Hair follicle dermal papilla cell (primary cell): ENCODE measurements around the gene FPGS. TPM values are rescaled to one million over a fixed set of nuclear protein-coding genes. Genes with fewer than 3 reads are reported as not detected.

Experiments used
- small RNA-seq: library from RNA; depleted of rRNA; stranded (forward); fragments of <200 nt; gene quantifications from one replicate; pipeline ENCODE3, GENCODE V24; 2012
- total RNA-seq: library from RNA; depleted of rRNA; stranded (reverse); fragments of >200 nt; gene quantifications from 2 replicates; pipeline ENCODE4 v1.2.3, GENCODE V29; 2012

Gene FPGS
- 79.1 and 93.1 TPM in 2 replicates for total RNA-seq

DNA sequence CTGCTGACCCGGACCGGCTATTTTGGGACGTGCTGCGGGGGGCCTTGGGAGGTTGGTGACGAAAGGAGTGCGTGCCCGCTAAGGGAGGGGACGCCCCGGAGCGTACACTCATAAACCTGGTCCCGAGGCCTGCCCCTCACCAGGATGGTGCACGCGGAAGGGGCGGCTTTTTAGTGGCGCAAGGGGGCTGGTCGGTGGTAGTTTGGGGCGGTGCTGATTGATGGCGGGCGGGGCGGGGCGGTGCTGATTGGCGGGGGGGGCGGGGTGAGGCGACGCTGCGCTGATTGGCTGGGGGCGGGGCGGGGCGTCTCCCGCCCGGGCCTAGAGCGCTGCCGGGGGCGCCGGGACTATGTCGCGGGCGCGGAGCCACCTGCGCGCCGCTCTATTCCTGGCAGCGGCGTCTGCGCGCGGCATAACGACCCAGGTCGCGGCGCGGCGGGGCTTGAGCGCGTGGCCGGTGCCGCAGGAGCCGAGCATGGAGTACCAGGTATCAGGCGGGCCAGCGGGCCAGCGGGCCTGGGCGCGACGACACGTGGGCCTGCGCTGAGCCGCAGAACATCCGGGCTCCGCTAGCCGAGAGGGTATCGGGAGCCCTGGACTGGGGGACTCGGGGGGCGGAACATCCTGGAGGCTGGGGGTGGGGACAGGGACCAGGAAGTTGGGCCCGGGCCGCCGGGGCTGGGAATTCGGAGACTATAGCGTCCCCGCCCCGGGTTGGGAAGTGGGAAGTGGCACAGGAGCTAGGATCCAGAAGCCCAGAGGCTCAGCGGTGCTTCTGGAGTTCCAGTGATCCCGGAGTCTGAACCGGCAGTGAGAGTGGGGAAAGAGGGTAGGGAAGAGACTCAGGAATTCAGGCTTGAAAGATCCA, at the start of gene FPGS:
Gene FPGS (plus strand): TSS at position 307 of the 868 bp plus-strand sequence. CDS start 43 bp downstream, at position 350.

DNA sequence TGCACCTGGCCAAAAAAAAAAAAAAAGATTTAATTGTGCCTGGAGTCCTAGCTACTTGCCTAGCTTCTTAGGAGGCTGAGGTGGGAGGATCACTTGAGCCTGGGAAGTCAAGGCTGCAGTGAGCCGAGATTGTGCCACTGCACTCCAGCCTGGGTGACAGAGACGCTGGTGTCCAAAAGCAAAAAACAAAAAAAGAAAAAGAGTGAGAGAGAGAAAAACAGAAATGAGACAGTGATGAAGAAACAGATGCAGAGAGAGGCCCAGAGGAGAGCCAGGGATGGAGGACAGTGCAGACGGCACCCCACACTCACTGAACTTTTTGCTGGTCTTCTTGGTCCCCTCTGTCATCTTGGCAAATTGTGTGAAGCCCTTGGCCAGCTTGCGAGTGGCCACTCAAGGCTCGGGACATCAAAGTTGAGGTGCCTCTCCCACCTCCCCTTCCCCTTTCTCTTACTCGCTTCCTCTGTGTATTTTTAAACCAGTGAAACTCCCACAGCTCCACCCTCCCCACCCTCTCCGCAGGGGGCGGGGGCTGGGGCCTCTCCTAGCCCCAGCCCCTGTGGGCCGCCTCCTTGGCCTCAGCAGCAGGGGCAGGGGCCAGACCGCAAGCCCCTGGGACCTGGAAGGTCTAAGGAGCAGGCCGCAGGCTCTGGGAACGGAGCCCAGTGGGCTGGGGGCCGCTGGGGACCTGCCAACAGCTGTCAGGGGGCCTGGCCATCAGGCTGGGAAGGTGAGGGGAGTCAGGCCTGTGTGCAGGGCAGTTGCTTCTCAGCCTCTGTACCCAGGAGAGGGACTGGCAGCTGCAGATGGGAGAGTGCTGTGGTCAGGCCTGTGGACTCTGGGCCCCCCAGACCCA, 24.2 kb upstream of the FPGS start, which contains the start of gene SH2D3C:
Gene SH2D3C (minus strand): TSS at position 387 of the 856 bp plus-strand sequence. CDS start 39 bp downstream, at position 348.

DNA sequence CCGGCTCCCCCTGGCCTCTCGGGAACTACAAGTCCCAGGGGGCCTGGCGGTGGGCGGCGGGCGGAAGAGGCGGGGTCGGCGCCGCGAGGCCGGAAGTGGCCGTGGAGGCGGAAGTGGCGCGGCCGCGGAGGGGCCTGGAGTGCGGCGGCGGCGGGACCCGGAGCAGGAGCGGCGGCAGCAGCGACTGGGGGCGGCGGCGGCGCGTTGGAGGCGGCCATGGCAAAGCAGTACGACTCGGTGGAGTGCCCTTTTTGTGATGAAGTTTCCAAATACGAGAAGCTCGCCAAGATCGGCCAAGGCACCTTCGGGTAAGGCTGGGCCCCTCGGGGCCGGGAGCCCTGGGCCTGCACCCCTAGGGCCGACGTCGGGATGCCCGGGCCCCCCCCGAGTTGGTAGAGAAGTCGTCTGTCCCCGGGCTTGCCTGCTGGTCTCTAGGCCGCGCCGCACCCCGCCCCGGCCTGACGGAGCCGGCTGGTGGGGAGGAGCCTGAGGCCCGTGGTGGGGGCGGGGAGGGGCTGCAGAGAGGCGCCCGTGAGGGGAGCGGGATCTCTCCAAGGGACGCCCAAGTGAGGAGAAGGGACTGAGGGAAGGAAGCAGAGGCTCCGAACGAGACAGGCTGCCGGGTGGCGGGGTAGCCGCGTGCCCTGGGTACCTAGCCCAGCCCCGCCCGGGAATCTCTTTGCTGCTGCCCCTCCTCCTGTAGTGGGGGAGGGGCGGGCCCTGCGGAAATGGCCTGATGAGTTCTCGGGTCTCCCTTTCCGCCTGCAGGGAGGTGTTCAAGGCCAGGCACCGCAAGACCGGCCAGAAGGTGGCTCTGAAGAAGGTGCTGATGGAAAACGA, 16.5 kb upstream of the FPGS start, which contains the start of gene CDK9:
Gene CDK9 (plus strand): TSS at position 102 of the 840 bp plus-strand sequence. CDS start 115 bp downstream, at position 217.

DNA sequence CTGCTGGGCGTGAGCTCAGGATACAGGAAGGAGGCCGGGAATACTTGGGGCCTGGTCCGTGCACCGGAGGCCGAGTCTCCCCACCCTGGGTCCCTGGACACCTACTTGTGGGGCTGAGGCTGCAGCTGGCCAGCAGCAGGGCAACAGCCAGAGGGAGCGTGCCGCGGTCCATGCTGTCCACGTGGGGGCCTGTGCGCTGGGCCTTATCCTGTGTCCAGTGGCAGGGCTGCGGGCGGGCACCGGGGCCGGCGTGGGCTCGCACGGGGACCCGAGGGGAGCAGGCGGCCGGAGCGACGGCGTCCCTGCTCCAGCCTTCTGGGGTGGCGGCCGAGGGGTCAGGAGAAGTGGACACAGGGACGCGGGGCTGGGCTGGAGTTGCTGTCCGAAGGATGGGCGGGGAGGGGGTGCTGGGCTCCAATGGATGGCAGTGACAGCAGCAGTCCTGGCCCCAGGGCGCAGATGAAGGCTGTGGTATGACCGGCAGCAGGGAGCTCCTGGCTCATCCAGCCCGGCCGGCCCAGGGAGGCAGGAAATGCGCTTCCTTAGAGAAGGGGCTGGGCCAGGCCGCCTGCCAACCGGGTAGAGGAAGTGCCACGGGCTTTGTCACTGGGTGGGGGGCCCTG, 51.6 kb downstream of the FPGS start, which contains the start of gene ENG:
Gene ENG (minus strand): TSS at position 475 of the 623 bp plus-strand sequence. CDS start 303 bp downstream, at position 172.

Small RNA genes lying within 50 kb of the gene (small RNA-seq; reads per million reads assigned to genes)
- not detected for gene RF00019
- not detected for gene RNA5SP296

Other genes with a start within 250 kb of the FPGS start
- gene STXBP1, start 190.6 kb upstream of the FPGS start, total RNA-seq: 29.2 and 42.9 TPM in 2 replicates
- 0.16 TPM in 1 of 2 replicates, not detected in the other for gene CFAP157, start 95.9 kb upstream of the FPGS start, total RNA-seq
- gene PTRH1, start 87.2 kb upstream of the FPGS start, total RNA-seq: 13.0 and 13.8 TPM in 2 replicates
- gene TTC16, start 86.8 kb upstream of the FPGS start, total RNA-seq: not detected in 2 replicates
- 3.8 and 4.7 TPM in 2 replicates for gene TOR2A, start 67.6 kb upstream of the FPGS start, total RNA-seq
- gene SH2D3C, start 24.2 kb upstream of the FPGS start, total RNA-seq: under 0.01 and 0.36 TPM in 2 replicates
- 53.1 and 57.9 TPM in 2 replicates for gene CDK9, start 16.8 kb upstream of the FPGS start, total RNA-seq
- 28.9 and 33.0 TPM in 2 replicates for gene ENG, start 51.8 kb downstream of the FPGS start, total RNA-seq
- 62.8 and 85.4 TPM in 2 replicates for gene AK1, start 74.8 kb downstream of the FPGS start, total RNA-seq
- gene ST6GALNAC6, start 96.7 kb downstream of the FPGS start, total RNA-seq: 80.3 and 89.6 TPM in 2 replicates
- 30.8 and 31.7 TPM in 2 replicates for gene ST6GALNAC4, start 114.2 kb downstream of the FPGS start, total RNA-seq
- 2.9 and 4.7 TPM in 2 replicates for gene PIP5KL1, start 127.9 kb downstream of the FPGS start, total RNA-seq
- 10.2 and 11.0 TPM in 2 replicates for gene DPM2, start 135.0 kb downstream of the FPGS start, total RNA-seq
- 15.6 and 17.2 TPM in 2 replicates for gene EEIG1, start 178.1 kb downstream of the FPGS start, total RNA-seq